Measurements from ENCODE around the gene NELFE. TPM values are rescaled to one million over a fixed set of nuclear protein-coding genes. Genes with fewer than 3 reads are reported as not detected.

NELFE gene
- total and polyA plus RNA-seq, 2 of the 13 experiments (the other 11 are each of a cell fraction or from before 2014, with no cell fraction given): 51.3 to 69.8 TPM

DNA sequence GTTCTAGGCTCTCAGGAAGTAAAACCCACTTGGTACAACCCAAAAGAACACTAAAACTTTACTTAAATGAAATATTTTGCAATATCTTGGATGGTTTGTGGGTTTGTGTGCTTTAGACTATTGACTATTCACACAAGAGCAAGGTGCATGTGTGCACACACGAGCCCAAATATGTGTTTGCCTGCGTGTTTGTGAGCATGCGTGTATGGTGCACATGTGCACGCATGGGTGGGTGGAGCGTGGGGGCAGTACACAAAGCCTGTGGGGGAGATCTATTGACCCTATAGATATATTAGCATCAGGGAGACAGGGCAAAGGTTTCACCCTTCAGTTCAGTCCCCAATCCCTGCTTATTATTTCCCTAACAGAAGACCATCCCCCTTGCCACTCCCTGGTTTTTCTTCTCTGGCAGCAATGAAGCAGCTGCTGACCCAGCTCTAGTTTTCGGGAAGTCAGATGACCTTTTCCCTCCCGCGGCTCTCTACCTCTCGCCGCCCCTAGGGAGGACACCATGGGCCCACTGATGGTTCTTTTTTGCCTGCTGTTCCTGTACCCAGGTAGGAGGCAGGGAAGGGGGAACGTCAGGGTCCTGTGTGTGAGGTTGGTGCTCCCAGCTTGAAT lies 31.4 kb downstream of the NELFE start, which contains the start of gene C2:
C2 (plus strand) TSS at position 476 of the 621 bp plus-strand sequence; CDS start at position 512, 36 bp downstream.
- Histone ChIP-seq H3K4me2 (ENCODE audit: low read depth, low read length) (peak within 1 kb of the TSS; percentile 85), H4K20me1 (ENCODE audit: insufficient read depth, low read length) (no peaks in the 10 kb centered on the region), H3K9me3 (ENCODE audit: low read length) (no peaks in the 10 kb centered on the region), H3K36me3 (replicated peaks in 1 of 2; ENCODE audit: control insufficient read depth in 1 of 2, insufficient read depth in 2 of 2, low read length in 2 of 2) (no peaks in the 10 kb centered on the region; a peak in 1 of 5 replicates), H3K79me2 (ENCODE audit: insufficient read depth, low read length) (peaks cover 29% of the 10 kb centered on the region), H3K4me3 (replicated peaks in 1 of 3; ENCODE audit: insufficient read depth in 1 of 3, low read depth in 2 of 3, low read length in 3 of 3) (peak within 1 kb of the TSS; percentile 69 to 81 (median 72)), H3K9ac (ENCODE audit: insufficient read depth, low read depth, low read length) (peak within 1 kb of the TSS; percentile 85), H3K4me1 (ENCODE audit: insufficient read depth, low read length) (peaks cover 76% of the 10 kb centered on the region), H3K27me3 (ENCODE audit: control insufficient read depth in 1 of 2, insufficient read depth in 2 of 2, low read length in 2 of 2) (no peaks in the 10 kb centered on the region; a peak in 1 of 5 replicates), H2AFZ (ENCODE audit: low read length) (no peak within 1 kb of the TSS), H3K27ac (ENCODE audit: extremely low read length, insufficient read depth, low read length) (peak within 1 kb of the TSS; percentile 88)
- ATAC-seq (peak; percentile 89), DNase-seq (ENCODE audit: low spot score) (peak; percentile 96), FAIRE-seq (peak; percentile 99)
- WGBS (ENCODE audit: low lambda C conversion rate): under 1% methylated on average over 11 of the region's 11 CpGs
- POLR2A ChIA-PET: interaction anchor here (0.6 to 6.1 kb wide), 19 partner anchors 9 to 272 kb away, joined by 3 to 151 read pairs (median 5); partner anchors contain the start of genes APOM, CFB, DXO and HSPA1A
- in situ Hi-C loops (cut with HindIII; ENCODE audit: extremely low pct_ligation_motif_present, low pct_unique_long_range_greater_than_20kb): no loop called here
- intact Hi-C loops (cut with micrococcal nuclease; ENCODE audit: unreplicated experiment): loop anchor here (1.0 to 10.0 kb wide), 2 partner anchors 18 to 153 kb away; partner anchors contain the start of gene VWA7
- CTCF ChIA-PET (ENCODE audit: low intra/inter-chr PET ratio, low total read pairs): interaction anchor here (0.9 kb wide), 1 partner anchor 25 kb away, joined by 4 read pairs; no protein-coding TSS in a partner anchor
- BruUV-seq (replicated peaks): no TSS peak
- TF ChIP-seq USF2 (IDR thresholded peaks at IDR 0.05; ENCODE audit: low read depth, low read length) (no peak), USF2 (CRISPR knock-in tag; IDR thresholded peaks at IDR 0.05; ENCODE audit: borderline replicate concordance) (peak; percentile 68; the same call in 1 of the 2 replicates), ZNF446 (CRISPR knock-in tag; IDR thresholded peaks at IDR 0.05) (no peak), ZBTB1 (CRISPR knock-in tag; IDR thresholded peaks at IDR 0.05; ENCODE audit: borderline replicate concordance) (no peak), MIXL1 (CRISPR knock-in tag; IDR thresholded peaks at IDR 0.05) (peak; percentile 94), GZF1 (CRISPR knock-in tag; IDR thresholded peaks at IDR 0.05) (no peak), POLR2AphosphoS2 (IDR thresholded peaks at IDR 0.05; ENCODE audit: low read depth, low read length) (no peak), PBX3 (CRISPR knock-in tag; IDR thresholded peaks at IDR 0.05; ENCODE audit: borderline replicate concordance) (no peak), E2F1 (CRISPR knock-in tag; IDR thresholded peaks at IDR 0.05) (no peak), ZNF484 (CRISPR knock-in tag; IDR thresholded peaks at IDR 0.05; ENCODE audit: borderline replicate concordance, low read depth) (no peak), ZNF737 (CRISPR knock-in tag; IDR thresholded peaks at IDR 0.05; ENCODE audit: borderline replicate concordance) (no peak), TOPORS (CRISPR knock-in tag; IDR thresholded peaks at IDR 0.05) (peak; percentile 87), KLF13 (CRISPR knock-in tag; IDR thresholded peaks at IDR 0.05) (no peak), ZNF773 (CRISPR knock-in tag; IDR thresholded peaks at IDR 0.05; ENCODE audit: borderline replicate concordance) (no peak), ZNF572 (CRISPR knock-in tag; IDR thresholded peaks at IDR 0.05) (no peak), KMT2A (CRISPR knock-in tag; IDR thresholded peaks at IDR 0.05) (peak; percentile 33; the same call in 1 of the 2 replicates), MZF1 (CRISPR knock-in tag; IDR thresholded peaks at IDR 0.05; ENCODE audit: borderline replicate concordance) (0 out of 2 replicates have a peak, but pooled peaks have one; percentile 13)
- TF ChIP-seq, protein P1, sequence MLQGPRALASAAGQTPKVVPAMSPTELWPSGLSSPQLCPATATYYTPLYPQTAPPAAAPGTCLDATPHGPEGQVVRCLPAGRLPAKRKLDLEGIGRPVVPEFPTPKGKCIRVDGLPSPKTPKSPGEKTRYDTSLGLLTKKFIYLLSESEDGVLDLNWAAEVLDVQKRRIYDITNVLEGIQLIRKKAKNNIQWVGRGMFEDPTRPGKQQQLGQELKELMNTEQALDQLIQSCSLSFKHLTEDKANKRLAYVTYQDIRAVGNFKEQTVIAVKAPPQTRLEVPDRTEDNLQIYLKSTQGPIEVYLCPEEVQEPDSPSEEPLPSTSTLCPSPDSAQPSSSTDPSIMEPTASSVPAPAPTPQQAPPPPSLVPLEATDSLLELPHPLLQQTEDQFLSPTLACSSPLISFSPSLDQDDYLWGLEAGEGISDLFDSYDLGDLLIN (CRISPR knock-in tag; IDR thresholded peaks at IDR 0.05; ENCODE audit: borderline replicate concordance): peak; percentile 53; the same call in 1 of the 2 replicates
